Spleen (tissue), 11 donors: ENCODE data around the gene PAFAH1B1. TPM values are rescaled to one million over a fixed set of nuclear protein-coding genes. Genes with fewer than 3 reads are reported as not detected.
"Not testable (repeated sequence)": the region's sequence is repeated elsewhere in the genome, so short reads cannot be mapped to it uniquely, and the experiment has no call there.

Experiments used
- DNase-seq: peaks from one replicate; pipeline ENCODE4 v3.0.0-alpha.2; 2020
- H3K27ac ChIP-seq, 8 donors: fragments of 200-600 bp; sonication (generic) in 7 of 8; 1 replicate in 4 of 8; 2 replicates in 4 of 8; pipeline versions ENCODE4 v1.5.0 to v1.8.0; 2016 to 2021; ENCODE audit warnings: inconsistent platforms in 4 of 8, mild to moderate bottlenecking in 4 of 8, moderate library complexity in 1 of 8
- H3K27me3 ChIP-seq, 7 donors: fragments of 200-600 bp; sonication (generic) in 6 of 7; replicated peaks in 1 of 7; 1 replicate in 4 of 7; 2 replicates in 3 of 7; pipeline versions ENCODE4 v1.5.0 to v1.8.0; 2016 to 2021; ENCODE audit warnings: inconsistent platforms in 3 of 7, mild to moderate bottlenecking in 1 of 7
- H3K36me3 ChIP-seq, 6 donors: fragments of 200-600 bp; sonication (generic) in 5 of 6; 1 replicate in 4 of 6; 2 replicates in 2 of 6; pipeline versions ENCODE4 v1.5.0 to v1.8.0; 2016 to 2021; ENCODE audit warnings: inconsistent platforms in 2 of 6
- H3K4me1 ChIP-seq, 6 donors: fragments of 200-600 bp; sonication (generic) in 5 of 6; 1 replicate in 3 of 6; 2 replicates in 3 of 6; pipeline versions ENCODE4 v1.5.0 to v1.8.0; 2016 to 2021; ENCODE audit warnings: inconsistent platforms in 3 of 6
- H3K4me3 ChIP-seq, 8 donors: fragments of 200-600 bp; sonication (generic) in 7 of 8; 1 replicate in 4 of 8; 2 replicates in 4 of 8; pipeline versions ENCODE4 v1.5.0 to v1.8.0; 2016 to 2021; ENCODE audit warnings: inconsistent platforms in 4 of 8, mild to moderate bottlenecking in 4 of 8, moderate library complexity in 2 of 8
- H3K9me3 ChIP-seq, 8 donors: fragments of 200-600 bp; sonication (generic) in 7 of 8; 1 replicate in 4 of 8; 2 replicates in 4 of 8; pipeline versions ENCODE4 v1.5.0 to v1.8.0; 2016 to 2021; ENCODE audit warnings: inconsistent platforms in 4 of 8
- POLR2A ChIP-seq, 3 donors: fragments of 450-650 bp; IDR thresholded peaks; one replicate each; pipeline ENCODE4 v1.5.1; 2017; ENCODE audit warnings: antibody characterized with exemption in 3 of 3, mild to moderate bottlenecking in 1 of 3
- POLR2AphosphoS5 ChIP-seq, 3 donors: sonication (generic); formaldehyde crosslinking; IDR thresholded peaks; one replicate each; pipeline ENCODE4 v1.5.1; 2017; ENCODE audit warnings: antibody characterized with exemption in 3 of 3
- WGBS, 5 donors: extraction: QIAGEN DNeasy Blood & Tissue Kit in 3 of 5; methylation state at CpG; one replicate each; pipeline versions ENCODE4 v1.1.5 to v1.1.7; 2013 to 2018; 5-methylcytosine and 5-hydroxymethylcytosine counted together
- intact Hi-C: fragments of 100-400 bp; cut with DNase I; formaldehyde crosslinking; loops from one replicate; pipeline ENCODE4 v1.15.0; 2023; ENCODE audit warnings: low total_unique reads
- polyA plus RNA-seq, 3 donors: library from polyadenylated mRNA; stranded (reverse); fragments of 200-250 nt; gene quantifications; one replicate each; pipeline ENCODE4 v1.2.1, GENCODE V29; 2013
- total RNA-seq, 7 donors: library from RNA; depleted of rRNA in 3 of 7; stranded (reverse); fragments of >200 nt in 3 of 7; fragmentation: NEBNext Ultra II Directional in 4 of 7; extraction: Animal tissue kit (Norgen Biotek cat#: 25700) in 4 of 7; gene quantifications; one replicate each; pipeline versions ENCODE4 v1.1.0 to v1.2.1, GENCODE V29; 2016 to 2021
- TF ChIP-seq, protein P1 (sequence below), 11 experiments: fragments of 200-600 bp in 7 of 11; fragments of 450-650 bp in 4 of 11; sonication (generic) in 4 of 11; IDR thresholded peaks in 8 of 11; conservative IDR thresholded peaks in 3 of 11; 1 replicate in 7 of 11; 2 replicates in 4 of 11; pipeline versions ENCODE4 v1.4.0 to v1.8.0; 2016 to 2021; ENCODE audit warnings: antibody characterized with exemption in 11 of 11, inconsistent platforms in 4 of 11, mild to moderate bottlenecking in 1 of 11
- donor health status: healthy with polysubstance abuse.
- donor health status: DM: no; HTN: no; CAD: no; lungs with moderate emphysema.
- donor health status: DM: no; HTN: no; CAD: no.
- donor health status: Bipolar disorder and iron deficiency.
- donor health status: healthy.
- donor health status: DM: no; HTN: no; CAD: no.
- donor health status: DM: yes; HTN: yes; CAD: no.

Gene PAFAH1B1
- total and polyA plus RNA-seq, 10 donors = 20.8 to 175 (median 104) TPM

DNA sequence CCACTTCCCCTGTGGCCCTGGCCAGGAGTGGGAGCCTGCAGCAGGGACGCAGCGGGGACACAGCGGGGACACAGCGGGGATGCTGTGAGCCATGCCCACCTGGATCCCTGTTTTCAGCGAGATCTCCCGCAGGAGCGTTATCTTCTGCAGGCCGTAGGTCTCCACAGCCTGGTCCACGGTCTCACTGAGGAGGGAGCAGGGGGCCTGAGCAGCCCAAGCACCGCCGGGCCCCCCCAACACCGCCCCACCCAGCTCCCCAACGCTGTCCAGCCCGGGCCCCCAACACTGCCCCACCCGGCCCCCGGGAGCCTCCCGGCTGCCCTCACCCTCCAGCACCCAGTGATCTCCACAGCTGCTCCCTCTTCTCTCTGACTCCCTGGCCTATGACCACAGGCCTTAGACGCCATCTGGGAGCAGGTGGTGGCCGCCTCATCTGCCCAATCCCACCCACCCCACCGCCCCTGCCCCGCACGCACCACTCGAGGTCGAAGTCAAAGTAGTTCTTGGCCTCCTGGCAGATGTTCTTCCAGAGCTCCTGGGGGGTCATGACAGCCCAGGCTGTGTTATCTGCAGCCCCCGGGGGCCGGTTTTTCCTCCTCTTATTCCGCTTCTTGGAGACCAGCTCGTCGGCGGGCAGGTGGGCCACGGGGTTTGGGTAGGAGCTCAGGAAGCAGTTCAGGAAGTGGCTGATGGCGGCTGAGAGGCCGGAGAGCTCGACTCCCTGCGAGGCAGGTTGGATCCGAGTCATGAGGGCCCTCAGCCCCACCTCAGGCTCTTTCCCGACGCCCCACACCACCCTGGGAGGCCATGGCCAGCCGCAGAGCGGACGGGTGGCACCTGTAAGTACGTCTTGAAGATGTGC lies 101.2 kb downstream of the PAFAH1B1 start:
- Histone ChIP-seq H3K4me3 (no peak overlapping the region), H3K36me3 (peaks cover 0 to 100% (median 84%) of the 10 kb centered on the region in 6 donors), H3K4me1 (peaks cover 0 to 11% (median 6%) of the 10 kb centered on the region in 6 donors), H3K27ac (no peak overlapping the region), H3K9me3 (no peaks in the 10 kb centered on the region), H3K27me3 (no peaks in the 10 kb centered on the region)
- WGBS, 5 donors = 88 to 93% (median 89%) methylated on average over 19 to 42 of the region's 42 CpGs
- intact Hi-C loops = no loop called here
- peak; percentile 58 for DNase-seq
- TF ChIP-seq POLR2A (IDR thresholded peaks at IDR 0.05) = no peak
- TF ChIP-seq POLR2AphosphoS5 (IDR thresholded peaks at IDR 0.05) = no peak
- TF ChIP-seq, protein P1, sequence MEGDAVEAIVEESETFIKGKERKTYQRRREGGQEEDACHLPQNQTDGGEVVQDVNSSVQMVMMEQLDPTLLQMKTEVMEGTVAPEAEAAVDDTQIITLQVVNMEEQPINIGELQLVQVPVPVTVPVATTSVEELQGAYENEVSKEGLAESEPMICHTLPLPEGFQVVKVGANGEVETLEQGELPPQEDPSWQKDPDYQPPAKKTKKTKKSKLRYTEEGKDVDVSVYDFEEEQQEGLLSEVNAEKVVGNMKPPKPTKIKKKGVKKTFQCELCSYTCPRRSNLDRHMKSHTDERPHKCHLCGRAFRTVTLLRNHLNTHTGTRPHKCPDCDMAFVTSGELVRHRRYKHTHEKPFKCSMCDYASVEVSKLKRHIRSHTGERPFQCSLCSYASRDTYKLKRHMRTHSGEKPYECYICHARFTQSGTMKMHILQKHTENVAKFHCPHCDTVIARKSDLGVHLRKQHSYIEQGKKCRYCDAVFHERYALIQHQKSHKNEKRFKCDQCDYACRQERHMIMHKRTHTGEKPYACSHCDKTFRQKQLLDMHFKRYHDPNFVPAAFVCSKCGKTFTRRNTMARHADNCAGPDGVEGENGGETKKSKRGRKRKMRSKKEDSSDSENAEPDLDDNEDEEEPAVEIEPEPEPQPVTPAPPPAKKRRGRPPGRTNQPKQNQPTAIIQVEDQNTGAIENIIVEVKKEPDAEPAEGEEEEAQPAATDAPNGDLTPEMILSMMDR (IDR thresholded peaks at IDR 0.05 in 8 of 11, conservative IDR thresholded peaks at IDR 0.05 in 3 of 11) = no peak

DNA sequence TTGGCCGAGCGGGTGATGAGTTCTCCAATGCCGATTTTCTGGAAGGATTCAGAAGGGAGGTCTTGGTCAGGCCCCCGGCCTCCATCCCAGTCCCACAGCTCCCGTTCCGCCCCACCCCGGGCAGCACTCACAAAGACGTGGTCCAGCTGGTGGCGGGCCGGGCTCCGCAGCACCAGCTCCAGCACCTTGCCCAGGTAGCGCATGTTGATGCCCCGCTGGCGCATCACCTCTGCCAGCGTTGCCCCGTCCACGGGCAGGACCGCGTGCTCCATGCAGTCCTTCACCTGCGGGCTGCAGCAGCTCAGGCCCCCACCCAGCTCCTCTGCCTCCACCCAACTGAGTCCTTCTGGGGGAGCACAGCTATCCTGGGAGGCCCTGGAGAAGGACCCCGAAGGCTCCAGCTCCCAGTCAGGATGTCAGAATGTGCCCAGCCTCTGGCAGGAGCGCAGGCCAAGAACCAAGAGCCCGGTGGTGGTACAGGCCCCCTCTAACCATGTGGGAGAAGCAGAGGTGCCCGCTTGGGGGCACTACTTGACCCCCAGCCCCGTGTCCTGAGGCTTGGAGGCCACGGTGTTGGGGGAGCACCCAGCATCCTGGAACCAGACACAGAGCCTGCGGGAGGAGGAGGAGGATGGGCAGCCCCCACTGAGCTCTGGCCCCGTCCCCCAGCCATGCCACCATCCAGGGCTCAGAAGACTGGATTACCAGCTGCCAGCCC lies 101.9 kb downstream of the PAFAH1B1 start:
- Histone ChIP-seq H3K27ac (no peak overlapping the region), H3K4me1 (peaks cover 0 to 3% (median 0%) of the 10 kb centered on the region in 6 donors), H3K36me3 (peaks cover 0 to 100% (median 87%) of the 10 kb centered on the region in 6 donors), H3K27me3 (no peaks in the 10 kb centered on the region), H3K9me3 (no peaks in the 10 kb centered on the region), H3K4me3 (no peak overlapping the region)
- peak; percentile 59 for DNase-seq
- 92 to 96% (median 94%) methylated on average over 14 to 28 of the region's 28 CpGs for WGBS, 5 donors
- intact Hi-C loops = no loop called here
- TF ChIP-seq, protein P1 (IDR thresholded peaks at IDR 0.05 in 8 of 11, conservative IDR thresholded peaks at IDR 0.05 in 3 of 11) = no peak
- TF ChIP-seq POLR2A (IDR thresholded peaks at IDR 0.05) = no peak
- TF ChIP-seq POLR2AphosphoS5 (IDR thresholded peaks at IDR 0.05) = no peak

DNA sequence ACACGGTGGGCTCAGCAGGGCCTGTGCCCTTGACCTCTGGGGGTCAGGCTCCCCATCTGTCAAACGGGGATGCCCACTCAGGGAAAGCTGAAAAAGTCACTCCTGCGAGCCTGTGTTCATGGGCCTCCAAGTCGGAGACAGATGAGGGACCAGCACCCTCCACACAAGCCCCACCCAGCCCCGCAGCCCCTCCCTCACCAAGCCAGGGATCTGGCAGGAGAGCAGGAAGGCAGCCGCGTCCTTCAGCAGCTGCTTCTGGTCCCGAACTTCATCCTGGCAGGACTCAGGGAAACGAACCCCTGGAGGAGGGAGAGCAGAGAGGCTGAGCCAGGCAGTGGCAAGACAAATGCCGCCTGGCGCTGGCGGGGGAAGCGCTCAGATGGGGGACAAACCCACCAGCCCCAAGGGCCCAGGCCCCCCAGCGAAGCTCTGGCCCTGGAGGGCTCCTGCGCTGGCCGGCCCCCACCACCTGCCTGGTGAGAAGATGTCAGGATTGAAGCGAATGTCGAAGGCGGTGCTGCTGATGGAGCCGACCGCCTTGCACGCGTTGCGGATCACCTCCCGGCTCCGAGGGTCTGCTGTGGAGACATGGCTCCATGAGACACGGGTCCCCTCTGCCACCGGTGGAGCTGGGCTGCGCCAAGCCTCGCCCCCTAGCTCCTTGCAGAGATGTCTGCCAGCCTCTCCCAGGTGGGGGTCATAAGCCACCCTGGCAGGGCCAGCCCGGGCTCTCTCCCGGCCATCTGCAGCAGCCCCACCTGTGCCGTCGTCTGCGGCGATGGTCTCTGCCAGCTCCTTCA lies 102.7 kb downstream of the PAFAH1B1 start:
- Histone ChIP-seq H3K27ac (no peak overlapping the region), H3K9me3 (no peaks in the 10 kb centered on the region), H3K4me3 (no peak overlapping the region), H3K4me1 (no peaks in the 10 kb centered on the region), H3K36me3 (peaks cover 0 to 100% (median 87%) of the 10 kb centered on the region in 6 donors), H3K27me3 (no peaks in the 10 kb centered on the region)
- TF ChIP-seq POLR2AphosphoS5 (IDR thresholded peaks at IDR 0.05) (peak in 1 of 3 donors; percentile 45), POLR2A (IDR thresholded peaks at IDR 0.05) (no peak)
- intact Hi-C loops = no loop called here
- WGBS, 5 donors = 89 to 98% (median 90%) methylated on average over 9 to 36 of the region's 36 CpGs
- peak; percentile 74 for DNase-seq

DNA sequence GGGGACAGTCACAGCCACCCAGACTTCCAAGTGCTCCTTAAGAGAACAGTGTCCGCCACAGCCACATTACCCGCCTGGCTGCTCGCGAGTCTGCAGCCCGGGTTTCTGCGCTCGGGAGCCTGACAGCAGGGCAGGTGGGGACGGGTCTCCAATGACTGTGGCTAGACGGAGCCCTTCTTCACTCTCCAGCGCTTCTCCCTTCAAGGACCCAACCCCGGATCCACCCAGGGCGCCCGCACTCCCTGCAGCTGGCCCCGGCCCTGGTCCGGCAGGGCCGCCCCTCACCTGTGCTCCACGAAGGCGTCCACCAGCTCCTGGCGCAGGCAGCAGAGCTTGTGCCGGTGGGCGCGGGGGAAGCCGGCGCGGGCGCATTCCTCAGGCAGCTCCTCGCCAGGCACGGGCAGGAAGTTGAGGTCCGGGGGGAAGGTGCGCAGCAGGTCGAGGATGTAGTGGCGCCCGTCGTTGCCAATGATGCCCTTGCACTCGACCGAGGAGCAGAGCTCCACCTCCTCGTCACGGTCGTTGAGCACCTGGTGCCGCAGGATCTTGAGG lies 104.2 kb downstream of the PAFAH1B1 start:
- H3K27me3 ChIP-seq = no peaks in the 10 kb centered on the region
- DNase-seq = no peak
- intact Hi-C loops = no loop called here
- H3K27ac ChIP-seq = no peak overlapping the region
- no peak for TF ChIP-seq POLR2A (IDR thresholded peaks at IDR 0.05)
- no peak for TF ChIP-seq POLR2AphosphoS5 (IDR thresholded peaks at IDR 0.05)
- TF ChIP-seq, protein P1 (IDR thresholded peaks at IDR 0.05 in 8 of 11, conservative IDR thresholded peaks at IDR 0.05 in 3 of 11) = no peak
- H3K4me3 ChIP-seq = no peak overlapping the region
- H3K9me3 ChIP-seq = no peaks in the 10 kb centered on the region
- 96 to 98% (median 97%) methylated on average over 25 to 40 of the region's 40 CpGs for WGBS, 5 donors
- H3K36me3 ChIP-seq = peaks cover 0 to 100% (median 88%) of the 10 kb centered on the region in 6 donors
- no peaks in the 10 kb centered on the region for H3K4me1 ChIP-seq

DNA sequence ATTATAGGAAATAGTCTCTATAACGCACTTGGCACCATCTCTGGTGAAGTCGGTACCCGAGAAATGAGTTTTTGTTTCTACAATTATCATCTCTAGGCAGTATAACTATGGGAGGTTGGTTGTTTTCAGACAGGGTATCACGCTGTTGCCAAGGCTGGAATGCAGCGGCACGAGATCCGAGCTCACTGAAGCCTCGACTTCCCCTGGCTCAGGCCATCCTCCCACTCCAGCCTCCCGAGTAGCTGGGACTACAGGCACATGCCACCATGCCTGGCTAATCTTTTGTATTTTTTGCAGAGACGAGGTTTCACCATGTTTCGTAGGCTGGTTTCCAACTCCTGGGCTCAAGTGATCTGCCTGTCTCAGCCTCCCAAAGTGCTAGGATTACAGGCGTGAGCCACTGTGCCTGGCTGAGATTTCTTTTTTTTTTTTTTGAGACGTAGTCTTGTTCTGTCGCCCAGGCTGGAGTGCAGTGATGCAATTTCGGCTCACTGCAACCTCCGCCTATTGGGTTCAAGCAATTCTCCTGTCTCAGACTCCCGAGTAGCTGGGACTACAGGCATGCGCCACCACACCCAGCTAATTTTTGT lies 105.9 kb downstream of the PAFAH1B1 start:
- H3K27me3 ChIP-seq, H3K4me3 ChIP-seq, H3K27ac ChIP-seq, intact Hi-C loops, H3K9me3 ChIP-seq, H3K4me1 ChIP-seq: not testable (repeated sequence)
- DNase-seq = peak; percentile 46
- peaks cover 0 to 100% (median 91%) of the 10 kb centered on the region in 6 donors for H3K36me3 ChIP-seq
- 91 to 93% (median 91%) methylated on average over 18 of the region's 18 CpGs for WGBS, 5 donors
